GM18519 (cell line): ENCODE data around the gene CDH12.
"Not testable (repeated sequence)": the region's sequence is repeated elsewhere in the genome, so short reads cannot be mapped to it uniquely, and the experiment has no call there.

Experiments used
- ATAC-seq: cut with Tn5 transposase; IDR thresholded peaks from one replicate; pipeline ENCODE4 v1.9.1; 2021; ENCODE audit warnings: mild to moderate bottlenecking, moderate library complexity; ENCODE audit not compliant: unreplicated experiment, low FRiP score

CDH12 gene

DNA sequence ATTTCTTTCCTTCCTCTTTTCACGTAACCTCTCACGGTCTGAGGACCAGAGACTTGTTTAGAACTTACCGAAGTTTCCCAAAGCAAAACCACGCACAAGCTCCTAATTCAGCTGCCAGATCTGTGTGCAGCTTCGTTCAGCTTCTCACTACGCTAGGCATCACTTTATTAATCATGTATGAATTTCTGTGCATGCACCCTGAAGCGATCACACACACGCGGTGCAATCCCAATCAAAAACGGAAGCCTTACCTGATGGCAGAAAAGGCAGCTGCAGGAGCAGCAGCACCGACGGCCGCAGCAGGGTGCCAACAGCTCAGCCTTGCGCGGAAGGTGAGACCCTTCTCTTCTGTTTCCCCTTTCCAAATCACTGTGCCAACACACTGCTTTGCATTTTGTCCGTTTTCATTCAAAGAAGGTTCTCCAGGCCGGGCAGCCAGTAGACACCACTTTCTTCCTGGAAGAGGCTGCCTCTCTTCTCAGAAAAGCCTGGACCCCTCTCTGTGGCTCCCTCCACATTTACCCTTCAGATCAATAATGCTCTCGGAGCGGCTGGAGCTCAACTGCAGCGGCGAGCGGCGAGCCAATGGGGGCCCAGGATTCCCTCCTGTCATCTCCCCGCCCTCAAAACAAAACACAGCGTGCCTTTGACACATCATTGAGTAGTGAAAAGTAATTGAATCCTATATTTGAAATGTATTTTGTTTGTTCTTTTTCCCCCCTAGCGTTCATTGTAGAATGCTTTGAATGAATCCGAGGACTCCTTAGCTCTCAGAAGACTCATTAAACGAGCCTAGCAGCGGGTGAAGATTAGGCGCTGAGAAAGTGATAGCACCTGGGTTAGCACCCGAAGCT is at the start of gene CDH12:
Gene CDH12, minus strand, starts transcription at position 538 of the 854 bp plus-strand sequence.
- ATAC-seq = peak; percentile 47

DNA sequence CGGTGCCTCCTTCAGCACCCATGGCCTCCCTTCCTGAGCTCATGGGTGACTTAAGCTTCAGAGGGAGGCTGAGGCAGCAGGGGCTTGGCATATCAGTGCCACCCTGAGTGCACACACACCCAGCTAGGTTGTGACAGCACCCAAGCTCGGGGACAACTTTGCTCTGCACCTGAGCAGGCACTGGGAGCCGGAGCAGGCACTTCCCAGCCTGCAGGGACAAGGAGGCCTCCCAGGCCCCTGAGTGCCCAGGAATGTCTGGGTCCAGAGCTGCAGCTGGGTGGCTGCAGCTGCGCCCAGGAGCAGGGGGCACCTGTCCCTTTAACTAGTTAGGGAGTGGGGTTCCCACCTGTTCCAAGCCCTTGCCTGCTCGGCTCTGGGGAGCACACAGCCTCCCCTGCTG is 48.7 kb upstream of the CDH12 start:
- ATAC-seq = no peak

DNA sequence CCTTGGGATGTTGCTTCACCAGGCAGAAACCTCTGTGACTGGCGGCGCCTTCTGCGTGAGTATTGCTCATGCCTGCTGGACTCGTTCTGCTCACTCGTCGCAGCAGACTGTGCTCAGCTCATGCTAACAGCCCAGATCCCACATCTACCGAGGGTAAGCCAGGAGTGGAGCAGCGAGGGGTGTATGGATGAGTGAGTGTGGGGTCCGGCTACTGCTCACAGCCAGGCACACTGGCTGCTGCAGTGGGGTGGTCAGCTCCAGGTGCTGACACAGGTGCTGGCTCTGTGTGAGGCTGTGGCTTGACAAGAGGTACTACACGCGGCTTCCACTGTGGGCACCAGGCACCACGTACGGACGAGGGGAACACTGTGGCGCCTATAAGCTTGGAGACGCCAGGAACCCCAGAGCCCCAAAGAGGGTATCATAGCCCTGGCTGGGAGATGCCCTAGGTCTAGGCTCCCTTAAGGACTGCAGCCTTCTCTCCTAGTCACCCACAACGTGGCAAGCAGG is 47.7 kb upstream of the CDH12 start:
- ATAC-seq = no peak

DNA sequence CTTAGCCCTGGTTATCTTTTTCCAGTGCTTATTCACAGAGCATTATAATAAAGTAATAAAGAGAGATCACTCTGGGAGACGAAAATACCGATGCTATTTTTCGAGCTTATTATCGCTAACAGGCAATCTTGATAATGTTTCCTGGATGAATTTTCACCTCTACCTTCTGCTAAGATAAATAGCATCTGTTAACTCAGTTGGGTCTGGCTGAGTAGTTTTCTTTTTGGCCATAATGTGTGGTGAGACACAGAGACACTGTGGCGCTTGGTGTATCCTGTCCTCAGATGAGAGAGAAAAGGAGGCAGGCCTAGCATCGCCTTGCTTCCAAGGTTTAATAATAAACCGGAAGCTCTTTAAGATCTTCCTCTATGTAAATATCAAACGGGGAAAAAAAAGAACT is 46.2 kb upstream of the CDH12 start:
- ATAC-seq = no peak

DNA sequence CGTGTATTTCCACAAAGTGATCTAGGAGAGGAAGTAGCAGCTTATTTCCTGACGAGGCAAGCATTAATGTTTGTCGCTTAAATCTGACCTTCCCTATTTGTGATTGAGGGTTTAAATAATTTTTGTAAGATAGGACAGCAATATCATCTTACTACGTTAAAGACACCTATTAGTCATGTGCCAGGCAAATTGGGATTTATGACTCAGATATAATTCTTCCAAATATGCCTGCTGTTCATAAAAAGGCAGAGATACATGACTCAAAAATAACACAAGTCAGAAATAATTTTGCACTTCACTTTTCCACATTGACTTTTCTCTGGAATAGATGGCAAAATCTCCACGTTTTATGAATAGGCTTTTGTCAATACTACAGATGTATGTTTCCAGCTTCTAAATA is 43.0 kb upstream of the CDH12 start:
- no peak for ATAC-seq

DNA sequence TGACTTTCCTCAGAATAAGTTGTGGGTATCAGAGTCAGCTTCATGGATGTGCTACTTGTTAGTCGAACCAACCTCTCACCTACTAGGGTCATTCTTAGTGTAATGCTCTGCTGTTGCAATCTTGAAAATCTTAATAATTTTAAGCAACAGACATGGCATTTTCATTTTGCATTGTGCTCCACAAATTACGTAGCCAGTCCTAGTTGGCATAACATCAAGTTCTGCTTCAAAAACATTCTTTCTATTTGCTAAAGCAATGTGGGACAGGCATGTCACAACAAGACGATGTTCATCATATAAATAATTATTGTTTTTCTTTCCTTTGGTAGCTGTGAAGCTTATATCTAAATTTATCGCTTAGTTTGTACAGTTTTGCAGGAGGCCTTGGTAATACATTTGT is 39.3 kb upstream of the CDH12 start:
- no peak for ATAC-seq

DNA sequence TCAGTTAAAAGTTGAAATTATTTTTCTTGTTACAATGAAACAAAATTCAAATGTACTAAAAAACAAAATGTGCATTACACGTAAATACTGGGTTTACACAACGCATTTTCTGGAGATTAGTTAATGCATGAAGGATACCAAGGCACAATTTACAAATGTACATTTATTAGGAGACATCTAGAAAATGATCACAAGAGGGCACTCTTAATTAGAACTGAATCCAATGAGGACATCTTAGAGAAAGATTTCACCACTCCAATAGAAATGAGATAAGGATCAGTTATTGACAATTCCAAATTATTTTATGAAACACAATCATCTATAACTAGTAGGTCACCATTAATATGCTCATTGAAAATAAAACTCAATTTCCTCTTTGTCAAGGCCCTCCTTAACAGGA is 36.6 kb upstream of the CDH12 start:
- no peak for ATAC-seq

DNA sequence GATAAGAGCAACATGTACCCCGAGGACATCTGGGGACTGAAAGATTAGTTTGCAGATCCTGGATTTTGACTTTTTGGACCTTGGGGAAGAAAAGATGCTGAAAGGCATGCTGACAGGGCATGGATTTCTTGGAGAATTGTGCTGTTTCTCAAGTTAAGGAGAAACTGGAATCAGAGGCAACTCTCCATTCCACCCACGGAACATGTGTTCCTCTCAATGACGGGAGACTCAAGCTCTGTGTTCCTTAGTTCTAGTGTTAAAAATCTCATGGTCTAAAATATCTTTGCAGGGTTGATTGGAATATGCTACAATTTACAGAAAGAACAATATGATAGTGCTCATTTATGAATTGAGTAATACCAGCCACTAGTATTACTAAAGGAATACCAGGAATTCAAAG is 34.4 kb upstream of the CDH12 start:
- no peak for ATAC-seq

DNA sequence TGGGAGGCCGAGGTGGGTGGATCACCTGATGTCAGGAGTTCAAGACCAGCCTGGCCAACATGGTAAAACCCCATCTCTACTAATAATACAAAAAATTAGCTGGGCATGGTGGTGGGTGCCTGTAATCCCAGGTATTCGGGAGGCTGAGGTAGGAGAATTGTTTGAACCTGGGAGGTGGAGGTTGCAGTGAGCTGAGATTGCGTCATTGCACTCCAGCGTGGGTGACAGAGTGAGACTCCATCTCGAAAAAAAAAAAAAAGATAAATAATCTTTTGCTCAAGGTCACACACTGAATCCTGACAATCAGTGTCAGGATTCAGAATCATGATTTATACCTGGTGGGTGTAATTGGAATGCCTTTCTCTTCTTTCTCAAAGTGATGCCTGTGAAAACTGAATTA is 5.8 kb upstream of the CDH12 start:
- not testable (repeated sequence) for ATAC-seq

DNA sequence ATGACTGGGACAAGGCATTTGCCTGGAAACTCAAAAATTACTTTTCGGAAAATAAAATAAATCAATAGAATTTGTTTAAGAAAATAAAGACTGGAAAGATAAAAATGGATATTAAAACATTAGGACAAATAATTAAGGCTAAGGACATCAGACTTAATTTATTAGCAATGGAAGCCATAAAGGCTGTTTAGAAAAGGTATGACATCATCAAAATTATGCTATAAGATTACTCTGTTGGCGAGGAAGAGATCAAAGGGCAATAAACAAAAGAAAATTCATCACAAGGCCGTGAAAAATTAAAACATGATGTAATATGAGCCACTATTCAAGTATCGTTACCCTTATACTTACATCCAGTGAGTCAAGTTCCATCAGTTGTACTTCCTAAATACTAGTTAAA is 2.7 kb upstream of the CDH12 start:
- no peak for ATAC-seq

DNA sequence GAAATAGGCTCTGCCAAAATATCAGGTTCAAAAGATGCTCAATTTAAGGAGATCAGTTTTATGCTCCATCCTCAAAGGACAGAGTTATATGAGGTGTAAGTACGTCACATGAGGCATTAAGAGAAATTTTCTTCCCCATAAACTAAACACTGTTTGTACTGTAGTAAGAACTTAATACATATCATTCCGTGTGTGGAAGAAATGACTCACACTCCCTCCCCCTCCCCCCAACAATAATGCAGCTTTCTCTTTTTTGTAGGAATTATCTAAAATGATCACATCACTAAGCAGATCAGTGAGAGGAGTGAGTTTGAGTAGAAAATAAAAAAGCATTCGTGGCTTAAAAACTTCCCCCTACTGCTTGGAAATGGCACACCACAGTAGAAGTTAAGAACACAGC is 2.2 kb downstream of the CDH12 start:
- no peak for ATAC-seq

DNA sequence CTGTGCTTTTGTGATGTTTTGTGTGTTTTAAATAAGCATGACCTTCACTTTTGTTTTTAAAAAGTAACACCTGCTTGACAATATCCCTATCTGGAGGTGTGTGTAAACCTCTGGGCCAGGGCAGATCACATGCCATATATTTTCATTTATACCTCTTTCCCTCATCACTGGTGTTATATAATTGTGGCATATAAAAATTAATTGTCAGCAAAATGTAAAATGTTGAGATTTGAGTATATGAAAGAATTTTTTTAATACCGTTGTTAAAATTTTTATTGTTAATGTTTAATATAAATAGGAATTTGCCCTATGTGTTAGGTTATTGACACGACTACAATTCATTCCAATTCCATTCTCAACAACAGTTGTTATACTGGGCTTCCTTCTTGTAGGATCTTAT is 6.5 kb downstream of the CDH12 start:
- ATAC-seq = no peak

DNA sequence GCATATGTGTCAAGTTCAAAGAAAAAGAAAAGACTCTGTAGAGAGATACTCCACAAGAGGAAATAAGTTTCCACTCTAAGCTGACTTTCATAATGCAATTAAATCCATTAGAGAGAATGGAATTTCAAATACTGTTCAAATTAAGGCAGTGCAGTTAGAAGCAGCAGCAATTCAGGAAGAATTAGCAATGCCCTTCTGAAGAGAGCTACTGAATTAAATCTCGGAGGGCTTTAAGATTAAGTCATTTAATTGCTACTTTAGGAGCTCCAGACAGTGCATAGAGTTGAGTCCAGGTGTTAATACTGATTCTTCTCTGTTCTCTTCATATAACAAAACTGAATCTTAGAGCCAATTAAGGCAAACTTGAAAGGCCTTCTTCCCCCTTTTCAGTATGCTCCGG is 8.5 kb downstream of the CDH12 start:
- no peak for ATAC-seq

DNA sequence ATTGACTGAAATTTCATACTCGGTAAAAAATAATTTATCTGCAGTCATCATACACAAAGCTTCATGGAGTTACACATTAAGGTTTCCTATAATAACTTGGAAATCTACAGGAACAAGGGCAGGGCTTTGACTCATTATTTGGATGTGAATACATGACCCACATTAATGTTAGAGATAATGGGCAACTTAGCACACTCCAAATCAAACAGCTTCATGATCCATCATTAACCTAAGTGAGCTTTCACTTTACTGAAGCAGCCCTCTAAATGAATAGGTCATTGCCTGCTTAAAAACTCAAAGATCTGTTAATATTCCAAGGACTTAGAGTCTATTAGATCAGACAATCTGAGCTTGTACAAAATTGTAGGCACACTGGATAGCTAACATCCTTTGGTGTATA is 9.0 kb downstream of the CDH12 start:
- ATAC-seq = no peak

DNA sequence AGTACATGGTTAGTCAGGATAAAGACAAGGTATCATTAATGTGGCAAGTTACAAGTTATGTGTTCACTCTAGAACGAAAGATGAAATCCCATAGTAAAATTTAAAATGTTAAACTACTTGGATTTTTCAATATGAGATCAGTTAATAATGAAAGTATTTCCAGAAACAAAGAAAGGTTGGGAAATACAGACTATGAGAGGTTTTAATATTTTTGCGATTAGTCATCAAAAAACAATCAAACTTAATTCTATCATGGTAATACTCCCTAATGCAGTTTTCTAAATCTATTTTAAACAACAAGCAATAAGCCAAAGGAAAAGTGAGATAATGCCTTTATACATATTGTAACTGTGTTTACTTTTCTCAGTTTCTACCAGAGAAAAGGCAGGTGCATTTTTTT is 10.6 kb downstream of the CDH12 start:
- ATAC-seq = no peak

DNA sequence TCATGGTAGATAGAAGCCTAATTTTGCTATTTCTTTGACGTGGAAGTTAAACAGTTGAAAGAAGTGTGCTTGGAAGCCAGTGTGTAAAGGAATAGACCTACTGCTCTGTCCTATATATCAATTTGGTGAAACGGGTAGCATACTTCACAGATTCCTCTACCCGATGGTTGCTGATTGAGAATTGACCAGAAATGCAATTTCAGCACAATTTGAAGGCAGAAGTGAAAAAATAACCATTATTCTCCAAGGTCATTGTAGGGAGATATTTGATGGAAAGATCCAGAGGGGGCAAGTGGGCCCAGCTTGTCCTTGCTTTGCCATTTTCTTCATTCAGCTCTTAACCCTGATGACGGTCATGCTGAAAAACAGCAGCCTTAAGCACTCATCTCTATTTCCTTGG is 15.3 kb downstream of the CDH12 start:
- no peak for ATAC-seq

DNA sequence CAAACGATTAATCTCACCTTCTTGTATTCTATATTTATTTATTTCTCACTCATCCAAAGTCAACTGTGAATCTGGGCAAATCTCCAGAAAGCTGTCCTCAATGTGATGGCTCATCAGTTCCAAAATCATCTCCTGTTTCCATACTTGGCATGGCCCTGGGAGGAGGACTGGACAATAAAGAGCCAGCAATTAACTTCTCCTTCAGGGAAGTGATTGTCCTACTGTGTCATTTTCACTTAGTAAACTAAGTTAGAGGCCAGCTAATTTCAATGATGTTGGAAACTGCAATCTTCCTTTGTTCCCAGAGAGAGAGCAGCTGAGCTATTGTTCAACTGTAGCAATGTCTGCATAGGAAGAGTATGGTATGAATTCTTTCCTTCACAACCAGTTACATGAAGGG is 17.5 kb downstream of the CDH12 start:
- no peak for ATAC-seq

DNA sequence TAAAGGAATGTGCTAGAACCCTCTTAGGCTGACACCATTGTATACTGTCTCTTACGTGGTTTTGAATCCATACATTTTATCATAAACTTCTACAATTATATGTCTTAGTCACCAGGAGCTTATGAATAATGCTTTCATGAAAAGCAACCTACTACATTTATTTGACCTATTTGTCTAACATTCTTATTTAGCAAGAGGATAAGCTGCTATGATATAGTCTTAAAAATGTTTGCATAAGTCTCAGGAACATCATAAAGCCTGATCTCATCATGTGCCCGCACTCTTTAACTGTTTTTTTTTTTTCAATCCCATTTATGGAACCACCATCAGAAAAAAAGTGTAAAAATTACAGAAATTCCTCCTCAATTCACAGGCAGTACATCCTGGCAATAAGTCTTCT is 59.7 kb downstream of the CDH12 start:
- ATAC-seq = no peak

DNA sequence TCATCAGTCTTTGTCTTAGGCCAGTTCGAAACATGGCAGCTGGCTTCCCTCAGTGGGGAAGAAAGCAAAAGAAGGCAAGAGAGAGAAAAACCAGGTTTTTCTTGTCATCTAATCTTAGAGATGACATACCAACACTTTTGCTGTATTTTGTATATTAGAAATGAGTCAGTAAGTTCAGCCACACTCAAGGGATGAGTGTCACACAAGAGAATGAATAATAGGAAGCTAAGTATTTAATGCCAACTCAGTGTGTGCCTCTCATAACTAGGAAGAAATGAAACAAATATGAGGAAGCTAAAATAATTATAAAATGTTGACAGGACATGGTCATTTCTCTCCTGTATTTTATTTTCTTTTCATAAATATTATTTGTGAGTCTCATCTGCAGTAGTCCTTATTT is 65.3 kb downstream of the CDH12 start:
- ATAC-seq = no peak

DNA sequence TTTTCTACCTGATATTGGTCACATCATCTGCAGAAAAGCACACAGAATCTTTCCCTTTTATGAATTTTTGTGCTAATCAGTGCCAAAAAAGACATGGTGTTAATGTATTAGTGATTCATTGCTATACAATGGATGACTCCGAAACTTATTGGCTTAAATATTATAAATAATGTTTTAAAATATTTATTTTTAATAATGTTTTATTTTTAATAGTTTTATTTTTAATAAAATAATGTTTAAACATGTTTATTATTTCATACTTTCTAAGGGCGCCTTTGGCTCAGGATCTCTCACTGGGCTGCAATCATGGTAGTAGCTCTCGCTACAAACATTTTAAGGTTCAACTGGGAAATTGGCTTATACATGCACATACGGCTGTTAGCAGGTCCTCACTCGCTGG is 65.7 kb downstream of the CDH12 start:
- no peak for ATAC-seq

DNA sequence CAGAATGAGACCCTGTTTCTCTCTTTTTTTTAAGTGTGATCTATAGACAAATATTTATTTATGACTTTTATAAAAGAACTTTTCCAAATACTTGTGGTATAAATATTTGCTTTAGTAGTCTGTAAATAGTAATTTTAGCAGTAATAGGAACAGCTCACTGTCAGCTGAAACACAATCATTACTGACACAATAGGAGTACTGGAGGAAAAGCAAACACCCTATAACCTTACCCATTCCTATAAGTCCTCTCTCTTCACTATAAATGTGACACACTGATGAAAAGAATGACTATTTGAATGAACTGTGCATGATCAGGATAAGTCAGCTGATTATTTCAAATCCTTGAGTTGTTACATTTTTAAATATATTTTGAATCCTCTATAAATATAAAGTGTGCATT is 72.4 kb downstream of the CDH12 start:
- no peak for ATAC-seq

DNA sequence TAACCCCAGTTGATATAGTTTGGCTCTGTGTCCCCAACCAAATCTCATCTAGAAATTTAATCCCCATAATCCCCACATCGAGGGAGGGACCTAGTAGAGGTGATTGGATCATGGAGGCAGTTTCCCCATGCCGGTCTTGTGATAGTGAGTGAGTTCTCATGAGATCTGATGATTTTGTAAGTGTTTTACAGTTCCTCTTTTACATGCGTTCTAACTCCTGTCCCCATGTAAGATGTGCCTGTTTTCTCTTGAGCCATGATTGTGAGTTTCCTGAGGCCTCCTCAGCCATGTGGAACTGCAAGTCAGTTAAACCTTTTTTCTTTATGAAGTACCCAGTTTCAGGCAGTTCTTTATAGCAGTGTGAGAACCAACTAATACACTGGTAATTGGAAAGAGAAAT is 73.6 kb downstream of the CDH12 start:
- no peak for ATAC-seq

DNA sequence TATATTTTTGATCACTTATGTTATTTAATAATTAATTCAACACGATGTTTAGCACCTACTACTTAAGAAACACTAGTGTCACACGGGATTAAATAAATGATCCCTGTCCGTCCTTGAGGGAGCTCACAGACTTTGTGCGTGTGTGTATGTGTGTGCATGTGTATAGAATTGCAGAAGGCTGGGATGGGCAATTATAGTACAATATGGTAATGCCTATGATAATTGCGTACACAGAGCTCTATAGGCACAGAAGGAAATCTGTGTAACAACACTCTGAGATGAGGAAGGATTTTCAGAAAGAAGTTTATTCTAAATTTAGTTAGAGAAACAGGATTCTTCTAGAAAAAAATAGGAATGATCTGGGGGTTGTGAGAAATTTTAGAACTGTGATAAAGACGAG is 76.9 kb downstream of the CDH12 start:
- no peak for ATAC-seq
